K562 (cell line): ENCODE results near the gene EIPR1. TPM values are rescaled to one million over a fixed set of nuclear protein-coding genes. Genes with fewer than 3 reads are reported as not detected.

ENCODE experiments used
- ATAC-seq: fragments of 200-7000 bp; cut with Tn5 transposase; 3 replicates; pipeline ENCODE4 v1.9.1; 2020; ENCODE audit warnings: moderate library complexity
- BruUV-seq: library from RNA; stranded (reverse); fragments of 400-500 nt; replicated peaks from 2 replicates; lab custom pipeline; 2021; lab: Mats Ljungman, UMichigan
- CTCF ChIA-PET: fragments of 300-600 bp; formaldehyde crosslinking; extraction: SDS; loops from one replicate; lab custom pipeline; 2021; ENCODE audit warnings: low intra/inter-chr PET ratio; lab: Yijun Ruan, JAX
- POLR2A ChIA-PET: fragments of 300-600, 350-650 bp; sonication (Branson Sonifier 250); formaldehyde crosslinking; extraction: SDS; loops from one replicate; lab custom pipeline; 2021; ENCODE audit warnings: antibody characterized with exemption, inconsistent platforms; lab: Yijun Ruan, JAX
- DNase-seq, 4 experiments: peaks; one replicate each; pipeline versions ENCODE4 v3.0.0 to v3.0.0-alpha.2; 2011 to 2018; ENCODE audit warnings: low spot score in 3 of 4, mixed read lengths in 3 of 4; ENCODE audit errors: extremely low read depth in 1 of 4
- FAIRE-seq: peaks from 2 replicates; lab custom pipeline; 2011; peaks lifted over from hg19 to GRCh38; lab: Jason Lieb, UNC
- H2AFZ ChIP-seq: 2 replicates; pipeline ENCODE4 v1.6.0; 2011; ENCODE audit warnings: low read depth, low read length, control low read depth, inconsistent platforms
- H3K27ac ChIP-seq: fragments of 200-600 bp; 3 replicates; pipeline ENCODE4 v1.8.0; 2011; ENCODE audit warnings: low read depth, mild to moderate bottlenecking, control low read depth, inconsistent platforms, low read length, moderate library complexity, mixed read lengths; ENCODE audit errors: extremely low read depth
- H3K27me3 ChIP-seq, 2 experiments: fragments of 300-600 bp in 1 of 2; 2 replicates in 1 of 2; 3 replicates in 1 of 2; pipeline versions ENCODE4 v1.6.0 to v1.8.0; 2011; ENCODE audit warnings: inconsistent platforms in 2 of 2, low read length in 2 of 2, mild to moderate bottlenecking in 1 of 2, mixed read lengths in 1 of 2, moderate library complexity in 1 of 2; ENCODE audit not compliant: control insufficient read depth in 2 of 2, insufficient read depth in 2 of 2
- H3K36me3 ChIP-seq: fragments of 300-600 bp; 3 replicates; pipeline ENCODE4 v1.8.0; 2011; ENCODE audit warnings: mild to moderate bottlenecking, low read length, inconsistent platforms; ENCODE audit not compliant: control insufficient read depth, insufficient read depth
- H3K4me1 ChIP-seq, 2 experiments: fragments of 200-600 bp in 1 of 2; replicated peaks in 1 of 2; 2 replicates in 1 of 2; 3 replicates in 1 of 2; pipeline versions ENCODE4 v1.5.1 to v1.8.0; 2011; ENCODE audit warnings: inconsistent platforms in 2 of 2, low read length in 2 of 2, mild to moderate bottlenecking in 1 of 2, mixed read lengths in 1 of 2, moderate library complexity in 1 of 2; ENCODE audit not compliant: control insufficient read depth in 2 of 2, insufficient read depth in 2 of 2
- H3K4me2 ChIP-seq: 2 replicates; pipeline ENCODE4 v1.6.1; 2011; ENCODE audit warnings: low read length, control low read depth, inconsistent platforms, mixed read lengths; ENCODE audit not compliant: insufficient read depth
- H3K4me3 ChIP-seq: fragments of 200-600 bp; sonication (generic), shearing (Covaris generic); 2 replicates; pipeline ENCODE4 v1.5.1; 2016; ENCODE audit warnings: control low read depth, inconsistent platforms
- H3K79me2 ChIP-seq: fragments of 200-600 bp; 3 replicates; pipeline ENCODE4 v1.8.0; 2011; ENCODE audit warnings: low read length, inconsistent platforms; ENCODE audit not compliant: control insufficient read depth, insufficient read depth
- H3K9ac ChIP-seq, 2 experiments: 2 replicates each; pipeline versions ENCODE4 v1.6.0 to v1.6.1; 2011; ENCODE audit warnings: low read depth in 2 of 2, low read length in 2 of 2, control low read depth in 1 of 2, inconsistent platforms in 1 of 2, mild to moderate bottlenecking in 1 of 2, mixed read lengths in 1 of 2; ENCODE audit not compliant: insufficient read depth in 1 of 2
- H3K9me1 ChIP-seq: one replicate; pipeline ENCODE4 v1.6.0; 2011; ENCODE audit warnings: inconsistent platforms, mild to moderate bottlenecking, low read length, moderate library complexity; ENCODE audit not compliant: control insufficient read depth, insufficient read depth
- H3K9me3 ChIP-seq: replicated peaks from 2 replicates; pipeline ENCODE4 v1.5.1; 2011; ENCODE audit warnings: low read depth, low read length, inconsistent platforms; ENCODE audit not compliant: control insufficient read depth, insufficient read depth
- H4K20me1 ChIP-seq: replicated peaks from 2 replicates; pipeline ENCODE4 v1.6.1; 2011; ENCODE audit warnings: low read length, inconsistent platforms, mixed read lengths; ENCODE audit not compliant: control insufficient read depth, insufficient read depth
- FIP1L1 ChIP-seq: fragments of 200-400 bp; formaldehyde crosslinking; IDR thresholded peaks from 2 replicates; pipeline ENCODE4 v1.6.1; 2018; ENCODE audit warnings: mild to moderate bottlenecking, low read depth, low read length; ENCODE audit not compliant: poor library complexity, severe bottlenecking
- FOXJ3 ChIP-seq: sonication (generic); formaldehyde crosslinking; IDR thresholded peaks from 2 replicates; pipeline ENCODE4 v1.4.0; 2020; ENCODE audit warnings: mild to moderate bottlenecking, missing genetic modification reagents
- PHF8 ChIP-seq: fragments of 200-600 bp; sonication (generic); IDR thresholded peaks from 2 replicates; pipeline ENCODE4 v1.6.1; 2012; ENCODE audit warnings: mixed run types, mild to moderate bottlenecking, inconsistent platforms, low read length, moderate library complexity, borderline replicate concordance
- RBBP5 ChIP-seq: fragments of 200-600 bp; sonication (generic); IDR thresholded peaks from 2 replicates; pipeline ENCODE4 v1.6.1; 2012; ENCODE audit warnings: borderline replicate concordance, mild to moderate bottlenecking, low read length, control low read depth, inconsistent platforms; ENCODE audit not compliant: insufficient read depth, poor library complexity, severe bottlenecking
- TAL1 ChIP-seq: fragments of 450-650 bp; IDR thresholded peaks from 2 replicates; pipeline ENCODE4 v1.6.1; 2016; ENCODE audit warnings: mild to moderate bottlenecking
- ZNF766 ChIP-seq: fragments of 200-800 bp; sonication (Bioruptor generic); conservative IDR thresholded peaks from 2 replicates; pipeline ENCODE4 v1.6.1; 2016; ENCODE audit warnings: missing genetic modification characterization, missing compliant biosample characterization
- WGBS: fragments of 100-300 bp; shearing (Covaris generic); methylation state at CpG from one replicate; pipeline ENCODE4 v1.1.6; 2016; ENCODE audit warnings: low coverage, mixed read lengths; ENCODE audit not compliant: insufficient coverage; ENCODE audit errors: missing lambda C conversion rate; 5-methylcytosine and 5-hydroxymethylcytosine counted together
- in situ Hi-C: fragments of 300-500 bp; cut with MboI; formaldehyde crosslinking; loops from 4 replicates; pipeline ENCODE4 v1.15.0; 2018; ENCODE audit warnings: inconsistent platforms, mixed read lengths
- intact Hi-C: fragments of 100-400 bp; cut with micrococcal nuclease; formaldehyde crosslinking; loops from 2 replicates; pipeline ENCODE4 v1.14.2; 2022
- polyA plus RNA-seq, 8 experiments: library from polyadenylated mRNA; depleted of rRNA in 4 of 8; stranded (reverse) in 5 of 8; unstranded in 3 of 8; fragments of >200 nt; fragmentation: Nextera tagmentation in 2 of 8; fragmentation: Illumina TruSeq in 1 of 8; extraction: Ambion mirVana in 2 of 8; extraction: Trizol in 1 of 8; gene quantifications; 2 replicates each; pipeline versions ENCODE4 v1.2.1 to v1.2.3, GENCODE V29; 2011 to 2014; ENCODE audit warnings: inconsistent platforms in 1 of 8, missing spikeins in 1 of 8
- total RNA-seq, 7 experiments: library from RNA; depleted of rRNA in 6 of 7; stranded (reverse); fragments of >200 nt in 6 of 7; fragmentation: Illumina TruSeq in 2 of 7; extraction: Trizol in 2 of 7; gene quantifications; 2 replicates each; pipeline versions ENCODE4 v1.2.1 to v1.2.3, GENCODE V29; 2011 to 2021; ENCODE audit warnings: low replicate concordance in 1 of 7

Gene EIPR1
- total and polyA plus RNA-seq, 9 of the 15 experiments (the other 6 are each of a cell fraction or from before 2014, with no cell fraction given), result 19.9 to 54.4 (median 35.9) TPM

GRCh38 chr2:3238951-3239841, 138.4 kb downstream of the EIPR1 start (continued):
- TF ChIP-seq FIP1L1 (no peak), ZNF766 (CRISPR knock-in tag) (no peak), RBBP5 (no peak)

GRCh38 chr2:3236300-3237045, 141.1 kb downstream of the EIPR1 start:
- POLR2A ChIA-PET, result interaction anchor here (0.6 to 1.0 kb wide), 3 partner anchors 11 to 693 kb away, joined by 4 read pairs; no protein-coding TSS in a partner anchor
- in situ Hi-C loops (no loop called here), intact Hi-C loops (no loop called here)
- H3K9me1 ChIP-seq, result peaks cover 3% of the 10 kb centered on the region
- TF ChIP-seq FOXJ3 (CRISPR knock-in tag) (no peak), TAL1 (no peak), PHF8 (no peak)
- no peak overlapping the region for H3K9ac ChIP-seq
- H4K20me1 ChIP-seq, result peaks cover 2% of the 10 kb centered on the region; the same call in 1 of the 2 replicates
- no peak for FAIRE-seq
- CTCF ChIA-PET, result no interaction called here
- no peaks in the 10 kb centered on the region for H3K9me3 ChIP-seq
- no peak overlapping the region for H3K4me3 ChIP-seq
- H3K36me3 ChIP-seq, result peaks cover 6% of the 10 kb centered on the region; the same call in 1 of the 3 replicates
- no peaks in the 10 kb centered on the region for H3K27me3 ChIP-seq
- H3K4me2 ChIP-seq, result no peak overlapping the region
- no peaks in the 10 kb centered on the region for H3K79me2 ChIP-seq
- H3K4me1 ChIP-seq, result no peaks in the 10 kb centered on the region
- no peak for ATAC-seq
- H3K27ac ChIP-seq, result no peak overlapping the region
- H2AFZ ChIP-seq, result no peak overlapping the region
- no peak for DNase-seq
- 79% methylated on average over 12 of the region's 12 CpGs for WGBS
- BruUV-seq, result no TSS peak
